Stimulated activated CD8-positive, alpha-beta memory T cell treated with anti-CD3 and anti-CD28 coated beads, Interleukin-7, amount 100 ng/mL, for 4 hours (primary cell): Measurements from ENCODE around the gene HCST.

Experiments used
- DNase-seq, 2 donors: peaks; one replicate each; pipeline ENCODE4 v3.0.0-alpha.2; 2020; ENCODE audit warnings: low read depth in 2 of 2

Gene HCST

GRCh38 chr19:35937345-35938281 is 35.3 kb downstream of the HCST start:
- DNase-seq: no peak

GRCh38 chr19:35938282-35939224 is 36.2 kb downstream of the HCST start:
- no peak for DNase-seq

GRCh38 chr19:35939307-35940077 is 37.2 kb downstream of the HCST start:
- no peak for DNase-seq

GRCh38 chr19:35940078-35940775 is 37.9 kb downstream of the HCST start:
- no peak for DNase-seq

GRCh38 chr19:35940839-35941238 is 38.5 kb downstream of the HCST start:
- no peak for DNase-seq

GRCh38 chr19:35942235-35942634 is 39.9 kb downstream of the HCST start:
- DNase-seq: no peak

- no peak for DNase-seq
Observed at GRCh38 chr19:35943321-35944301, 41.3 kb downstream of the HCST start.

GRCh38 chr19:35944556-35944955 is 42.2 kb downstream of the HCST start:
- no peak for DNase-seq

GRCh38 chr19:35945121-35945790 is 42.9 kb downstream of the HCST start:
- no peak for DNase-seq

- no peak for DNase-seq
Observed at GRCh38 chr19:35946203-35946602, 43.9 kb downstream of the HCST start.

- DNase-seq: no peak
Observed at GRCh38 chr19:35949131-35949530, 46.8 kb downstream of the HCST start.
